ENCODE measurements around the gene TRMT61B.

Gene TRMT61B

GRCh38 chr2:28833740-28834470 lies 36.2 kb downstream of the TRMT61B start:
- TF ChIP-seq CTCF (conservative IDR thresholded peaks at IDR 0.05; ENCODE audit: low read depth, low read length), result no peak
- DNase-seq (ENCODE audit: low read depth), result no peak
- H3K4me3 ChIP-seq (ENCODE audit: low read depth, low read length), result no peak overlapping the region

- no peak overlapping the region for H3K4me3 ChIP-seq (ENCODE audit: low read depth, low read length)
- TF ChIP-seq CTCF (conservative IDR thresholded peaks at IDR 0.05; ENCODE audit: low read depth, low read length), result no peak
- peak; percentile 21 for DNase-seq (ENCODE audit: low read depth)
These were observed 41.7 kb downstream of the TRMT61B start for GRCh38 chr2:28828382-28828781.

GRCh38 chr2:28824870-28825269 lies 45.2 kb downstream of the TRMT61B start:
- no peak overlapping the region for H3K4me3 ChIP-seq (ENCODE audit: low read depth, low read length)
- no peak for DNase-seq (ENCODE audit: low read depth)
- TF ChIP-seq CTCF (conservative IDR thresholded peaks at IDR 0.05; ENCODE audit: low read depth, low read length), result no peak

GRCh38 chr2:28824207-28824606 lies 45.9 kb downstream of the TRMT61B start:
- TF ChIP-seq CTCF (conservative IDR thresholded peaks at IDR 0.05; ENCODE audit: low read depth, low read length), result no peak
- no peak for DNase-seq (ENCODE audit: low read depth)
- no peak overlapping the region for H3K4me3 ChIP-seq (ENCODE audit: low read depth, low read length)

GRCh38 chr2:28822036-28822435 lies 48.1 kb downstream of the TRMT61B start:
- DNase-seq (ENCODE audit: low read depth), result no peak
- no peak for TF ChIP-seq CTCF (conservative IDR thresholded peaks at IDR 0.05; ENCODE audit: low read depth, low read length)
- no peak overlapping the region for H3K4me3 ChIP-seq (ENCODE audit: low read depth, low read length)

- TF ChIP-seq CTCF (conservative IDR thresholded peaks at IDR 0.05; ENCODE audit: low read depth, low read length), result peak; percentile 73
- no peak overlapping the region for H3K4me3 ChIP-seq (ENCODE audit: low read depth, low read length)
- peak; percentile 79 for DNase-seq (ENCODE audit: low read depth)
These were observed 48.7 kb downstream of the TRMT61B start for GRCh38 chr2:28821295-28821958.

GRCh38 chr2:28818053-28818452 lies 52.1 kb downstream of the TRMT61B start:
- no peak for DNase-seq (ENCODE audit: low read depth)
- no peak for TF ChIP-seq CTCF (conservative IDR thresholded peaks at IDR 0.05; ENCODE audit: low read depth, low read length)
- H3K4me3 ChIP-seq (ENCODE audit: low read depth, low read length), result no peak overlapping the region
